WERI-Rb-1 (cell line): ENCODE results near the gene CACNA2D1.

Source experiments
- DNase-seq: peaks from one replicate; pipeline ENCODE4 v3.0.0-alpha.2; 2020
- H3K27ac ChIP-seq: fragments of 250-450 bp; sonication (Bioruptor Pico); 2 replicates; pipeline ENCODE4 v1.5.1; 2020; ENCODE audit warnings: mild to moderate bottlenecking, moderate library complexity
- H3K27me3 ChIP-seq: fragments of 250-450 bp; sonication (Bioruptor Pico); 2 replicates; pipeline ENCODE4 v1.5.1; 2021; ENCODE audit warnings: mild to moderate bottlenecking, low read depth, moderate library complexity; ENCODE audit not compliant: insufficient read depth, severe bottlenecking
- H3K36me3 ChIP-seq: fragments of 250-450 bp; sonication (Bioruptor Pico); 2 replicates; pipeline ENCODE4 v1.5.1; 2020; ENCODE audit warnings: mild to moderate bottlenecking, moderate library complexity
- H3K4me3 ChIP-seq: 2 replicates; pipeline ENCODE4 v1.5.1; 2011; ENCODE audit warnings: low read depth, mild to moderate bottlenecking, control low read depth, low read length
- H3K9me3 ChIP-seq: fragments of 250-450 bp; sonication (Bioruptor Pico); 2 replicates; pipeline ENCODE4 v1.5.1; 2021; ENCODE audit warnings: mild to moderate bottlenecking, moderate library complexity; ENCODE audit not compliant: severe bottlenecking
- CTCF ChIP-seq: IDR thresholded peaks from 2 replicates; pipeline ENCODE4 v1.5.1; 2011; ENCODE audit warnings: low read depth, mild to moderate bottlenecking, control low read depth, inconsistent platforms, low read length

CACNA2D1 gene

GRCh38 chr7:82223580-82223979, 220.0 kb downstream of the CACNA2D1 start:
- DNase-seq = no peak
- TF ChIP-seq CTCF = no peak
- H3K27ac ChIP-seq = no peak overlapping the region

GRCh38 chr7:82221152-82221674, 222.4 kb downstream of the CACNA2D1 start:
- DNase-seq = no peak
- Histone ChIP-seq H3K27me3 (no peaks in the 10 kb centered on the region), H3K4me3 (no peak overlapping the region), H3K27ac (no peak overlapping the region), H3K9me3 (no peaks in the 10 kb centered on the region), H3K36me3 (no peaks in the 10 kb centered on the region)
- no peak for TF ChIP-seq CTCF

More at GRCh38 chr7:82223580-82223979, 220.0 kb downstream of the CACNA2D1 start:
- H3K27me3 ChIP-seq = no peaks in the 10 kb centered on the region
- H3K4me3 ChIP-seq = no peak overlapping the region
- H3K36me3 ChIP-seq = no peaks in the 10 kb centered on the region
- no peaks in the 10 kb centered on the region for H3K9me3 ChIP-seq

GRCh38 chr7:82212466-82212865, 231.1 kb downstream of the CACNA2D1 start:
- DNase-seq = no peak
- H3K9me3 ChIP-seq = peaks cover 3% of the 10 kb centered on the region
- H3K27ac ChIP-seq = no peak overlapping the region
- no peaks in the 10 kb centered on the region for H3K27me3 ChIP-seq
- H3K36me3 ChIP-seq = no peaks in the 10 kb centered on the region
- H3K4me3 ChIP-seq = no peak overlapping the region
- TF ChIP-seq CTCF = no peak

GRCh38 chr7:82211333-82211732, 232.2 kb downstream of the CACNA2D1 start:
- TF ChIP-seq CTCF = no peak
- Histone ChIP-seq H3K36me3 (no peaks in the 10 kb centered on the region), H3K9me3 (peaks cover 3% of the 10 kb centered on the region), H3K27ac (no peak overlapping the region), H3K4me3 (no peak overlapping the region), H3K27me3 (no peaks in the 10 kb centered on the region)
- no peak for DNase-seq

- Histone ChIP-seq H3K27me3 (no peaks in the 10 kb centered on the region), H3K4me3 (no peak overlapping the region), H3K9me3 (peaks cover 3% of the 10 kb centered on the region), H3K27ac (no peak overlapping the region), H3K36me3 (no peaks in the 10 kb centered on the region)
- no peak for DNase-seq
- TF ChIP-seq CTCF = no peak
Measured at GRCh38 chr7:82210416-82211184, 233.0 kb downstream of the CACNA2D1 start.
